ENCODE results near the gene CEMIP. TPM values are rescaled to one million over a fixed set of nuclear protein-coding genes. Genes with fewer than 3 reads are reported as not detected.

CEMIP gene
- total and polyA plus RNA-seq, 2 of the 8 experiments (the other 6 are each of a cell fraction or from before 2014, with no cell fraction given) = 0.11 to 0.60 TPM

DNA sequence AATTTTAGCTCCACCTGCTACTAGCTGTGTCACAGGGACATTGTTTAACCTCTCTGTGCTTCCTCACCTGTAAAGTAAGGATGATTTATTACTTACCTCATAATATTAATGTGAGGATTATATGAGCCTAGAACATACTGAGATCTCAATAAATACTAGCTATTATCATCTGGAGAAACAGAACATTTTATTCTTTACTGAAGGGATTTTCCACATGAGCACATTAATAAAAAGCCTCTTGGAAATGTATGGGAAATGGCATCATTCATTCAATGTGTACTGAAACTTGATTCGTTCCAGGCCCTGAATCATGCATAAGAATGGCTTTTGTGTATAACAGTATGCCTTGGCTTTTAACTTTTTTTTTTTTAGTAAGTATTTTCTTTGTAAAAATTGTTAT, 11.0 kb upstream of the CEMIP start (continued):
- no peak for TF ChIP-seq CHD7 (IDR thresholded peaks at IDR 0.05; ENCODE audit: insufficient replicate concordance, low read length)
